ENCODE measurements around the gene DZIP1. TPM values are rescaled to one million over a fixed set of nuclear protein-coding genes. Genes with fewer than 3 reads are reported as not detected.

The DZIP1 gene
- total RNA-seq, 1 donor from 2014 or later = 0.22 TPM

GRCh38 chr13:95647321-95647720 is 2.8 kb upstream of the DZIP1 start:
- intact Hi-C loops (cut with micrococcal nuclease) = no loop called here

DNA sequence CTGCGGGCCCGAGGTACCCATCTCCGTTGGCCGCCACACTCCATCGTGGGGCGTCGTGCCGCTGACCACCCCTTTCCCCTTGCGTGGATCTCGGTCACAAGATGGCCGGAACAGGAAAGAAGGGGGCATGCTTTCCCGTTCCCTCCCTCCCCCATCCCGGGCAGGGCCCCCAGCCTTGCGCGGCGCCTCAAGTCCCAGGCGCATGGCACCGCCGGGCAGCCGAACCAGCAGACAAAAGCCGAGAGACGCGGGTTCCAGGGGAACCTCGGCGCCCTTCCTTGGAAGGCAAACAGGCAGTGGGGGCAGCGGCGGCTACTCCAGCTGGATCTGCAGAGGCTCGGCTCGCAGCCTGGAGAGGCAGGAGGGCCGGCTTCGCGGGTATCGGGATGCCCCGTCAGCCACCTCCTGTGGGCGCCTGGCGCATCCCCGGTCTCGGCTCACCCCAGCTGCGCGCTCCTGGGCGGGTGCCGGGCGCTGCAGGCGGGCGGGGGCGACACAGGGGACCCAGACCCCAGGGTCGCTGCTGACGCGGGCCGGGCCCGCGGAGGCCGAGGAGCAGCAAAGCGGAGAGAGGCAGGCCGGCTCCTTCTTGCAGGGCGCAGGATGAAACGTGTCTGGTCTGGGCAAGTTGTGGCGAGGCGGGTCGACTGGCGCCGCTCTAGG is 439 bp downstream of the DZIP1 start:
- intact Hi-C loops (cut with micrococcal nuclease) = loop anchor here (2.0 to 5.0 kb wide), 2 partner anchors 33 to 188 kb away; partner anchors contain the start of gene DNAJC3

- intact Hi-C loops (cut with micrococcal nuclease) = loop anchor here (5.0 kb wide), 1 partner anchor 189 kb away; no protein-coding TSS in a partner anchor
Measured at GRCh38 chr13:95643571-95643935, 953 bp downstream of the DZIP1 start.

DNA sequence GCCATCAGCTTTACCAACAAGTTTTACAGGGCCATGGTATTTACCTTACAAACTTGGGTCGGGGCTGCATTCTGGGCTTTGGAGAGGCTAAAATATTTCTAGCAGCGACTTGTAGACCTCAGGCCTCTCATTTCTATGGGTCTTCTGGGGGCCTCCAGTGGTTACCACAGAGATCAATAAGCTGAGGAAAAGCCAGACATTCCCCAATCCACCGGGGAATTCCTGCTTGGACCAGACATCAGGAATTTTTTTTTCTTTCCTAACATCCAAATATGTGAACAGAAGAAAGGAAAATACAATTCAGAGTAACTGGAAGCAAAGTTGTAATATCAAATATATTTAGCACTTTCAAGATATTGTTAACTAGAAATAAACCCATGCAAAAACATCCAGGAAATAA is 1.5 kb downstream of the DZIP1 start:
- intact Hi-C loops (cut with micrococcal nuclease) = loop anchor here (5.0 kb wide), 1 partner anchor 189 kb away; no protein-coding TSS in a partner anchor

DNA sequence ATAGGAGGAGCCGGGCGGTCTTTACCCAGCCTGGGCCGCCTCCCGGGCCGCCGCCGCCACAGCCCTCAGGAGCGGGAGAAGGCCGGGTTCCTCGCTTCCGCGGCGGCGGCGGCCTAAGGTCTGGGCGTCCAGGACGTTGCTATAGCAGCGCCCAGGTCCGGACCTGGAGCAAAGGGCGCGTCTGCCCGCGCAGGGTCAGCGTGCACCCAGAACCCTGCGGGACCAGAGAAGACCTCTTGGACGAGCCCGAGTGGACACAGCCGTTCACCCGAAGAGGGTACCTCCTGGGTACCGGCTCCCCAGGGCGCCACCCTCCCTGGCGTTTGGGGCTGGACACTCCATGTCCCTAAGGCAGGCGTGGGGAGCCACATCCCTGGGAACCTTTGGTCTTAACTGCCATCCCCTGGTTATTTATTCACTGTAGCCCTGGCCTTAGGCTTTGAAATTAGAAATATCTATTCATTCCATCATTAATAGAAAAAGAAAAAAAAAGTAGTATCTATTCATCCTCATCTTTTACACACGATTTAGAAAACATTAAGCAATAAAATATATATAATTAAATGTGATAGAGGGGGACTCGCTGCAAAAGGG is 2.4 kb downstream of the DZIP1 start:
- intact Hi-C loops (cut with micrococcal nuclease) = loop anchor here (5.0 kb wide), 1 partner anchor 190 kb away; no protein-coding TSS in a partner anchor

DNA sequence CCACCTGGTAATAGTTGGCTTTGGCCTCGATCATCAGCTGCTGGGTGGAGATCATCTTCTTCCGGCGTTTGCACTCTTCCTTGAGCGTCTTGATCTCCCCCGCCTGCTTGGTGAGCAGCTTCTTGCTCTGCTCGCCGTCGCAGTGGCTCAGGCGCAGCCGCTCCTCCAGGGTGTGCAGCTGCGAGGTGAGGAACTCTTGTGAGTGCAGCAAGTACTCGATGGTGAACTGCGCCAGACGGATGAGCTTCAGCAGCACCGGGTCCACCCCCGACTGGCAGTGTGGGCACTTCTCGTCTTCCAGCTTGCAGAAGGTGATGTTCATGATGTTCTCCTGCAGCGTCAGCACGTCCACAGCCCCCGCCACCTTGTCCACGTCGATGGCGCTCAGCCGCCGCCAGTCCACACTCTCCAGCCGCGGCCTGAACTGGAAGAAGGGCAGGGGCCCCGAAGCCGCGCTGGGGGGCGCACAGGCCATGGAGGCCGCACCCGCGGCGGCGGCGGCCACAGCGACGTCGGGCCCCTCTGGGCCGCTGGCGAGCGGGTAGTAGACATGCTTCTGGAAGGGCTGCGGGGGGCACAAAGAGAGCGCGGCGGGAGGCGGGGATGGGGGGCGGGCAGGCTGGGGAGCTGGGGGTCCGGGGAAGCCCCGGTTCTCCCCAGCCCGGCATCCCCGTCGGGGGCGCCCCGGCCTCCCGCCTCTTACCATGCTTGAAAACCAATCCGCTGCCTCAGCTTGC is 3.0 kb downstream of the DZIP1 start:
- intact Hi-C loops (cut with micrococcal nuclease) = loop anchor here (5.0 kb wide), 1 partner anchor 191 kb away; no protein-coding TSS in a partner anchor

GRCh38 chr13:95636853-95637252 is 7.7 kb downstream of the DZIP1 start:
- intact Hi-C loops (cut with micrococcal nuclease) = no loop called here

- intact Hi-C loops (cut with micrococcal nuclease) = no loop called here
Measured at GRCh38 chr13:95630593-95630992, 13.9 kb downstream of the DZIP1 start.

- intact Hi-C loops (cut with micrococcal nuclease) = loop anchor here (10.0 kb wide), 1 partner anchor 1326 kb away; no protein-coding TSS in a partner anchor
Measured at GRCh38 chr13:95629071-95629470, 15.4 kb downstream of the DZIP1 start.

GRCh38 chr13:95628488-95628887 is 16.0 kb downstream of the DZIP1 start:
- intact Hi-C loops (cut with micrococcal nuclease) = loop anchor here (10.0 kb wide), 1 partner anchor 1326 kb away; no protein-coding TSS in a partner anchor

GRCh38 chr13:95627590-95627989 is 16.9 kb downstream of the DZIP1 start:
- intact Hi-C loops (cut with micrococcal nuclease) = loop anchor here (10.0 kb wide), 1 partner anchor 1327 kb away; no protein-coding TSS in a partner anchor

DNA sequence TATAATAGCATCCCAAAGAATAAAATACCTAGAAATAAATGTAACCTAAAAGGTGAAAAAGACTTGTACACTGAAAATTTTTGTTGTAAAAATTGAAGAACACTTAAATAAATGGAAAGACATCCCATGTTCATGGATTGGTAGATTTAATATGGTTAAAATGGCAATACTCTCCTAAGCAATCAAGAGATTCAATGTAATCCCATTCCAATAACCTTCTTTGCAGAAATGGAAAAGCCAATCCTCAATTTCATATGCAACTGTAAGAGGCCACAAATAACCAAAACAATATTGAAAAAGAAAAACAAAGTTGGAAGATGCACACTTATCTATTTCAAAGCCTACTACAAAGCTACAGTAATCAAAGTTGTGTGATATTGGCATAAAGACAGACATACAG is 17.7 kb downstream of the DZIP1 start:
- intact Hi-C loops (cut with micrococcal nuclease) = loop anchor here (10.0 kb wide), 1 partner anchor 1328 kb away; no protein-coding TSS in a partner anchor

- intact Hi-C loops (cut with micrococcal nuclease) = loop anchor here (1.0 to 10.0 kb wide), 5 partner anchors 37 to 1331 kb away; no protein-coding TSS in a partner anchor
Measured at GRCh38 chr13:95624020-95624419, 20.5 kb downstream of the DZIP1 start.

GRCh38 chr13:95623141-95623540 is 21.4 kb downstream of the DZIP1 start:
- intact Hi-C loops (cut with micrococcal nuclease) = loop anchor here (10.0 kb wide), 1 partner anchor 1332 kb away; no protein-coding TSS in a partner anchor

- intact Hi-C loops (cut with micrococcal nuclease) = loop anchor here (10.0 kb wide), 1 partner anchor 1334 kb away; no protein-coding TSS in a partner anchor
Measured at GRCh38 chr13:95620825-95621498, 23.5 kb downstream of the DZIP1 start.

GRCh38 chr13:95620030-95620824 is 24.3 kb downstream of the DZIP1 start:
- intact Hi-C loops (cut with micrococcal nuclease) = loop anchor here (10.0 kb wide), 1 partner anchor 1335 kb away; no protein-coding TSS in a partner anchor

- intact Hi-C loops (cut with micrococcal nuclease) = no loop called here
Measured at GRCh38 chr13:95615539-95615938, 29.0 kb downstream of the DZIP1 start.

- intact Hi-C loops (cut with micrococcal nuclease) = no loop called here
Measured at GRCh38 chr13:95614641-95615245, 29.8 kb downstream of the DZIP1 start.

DNA sequence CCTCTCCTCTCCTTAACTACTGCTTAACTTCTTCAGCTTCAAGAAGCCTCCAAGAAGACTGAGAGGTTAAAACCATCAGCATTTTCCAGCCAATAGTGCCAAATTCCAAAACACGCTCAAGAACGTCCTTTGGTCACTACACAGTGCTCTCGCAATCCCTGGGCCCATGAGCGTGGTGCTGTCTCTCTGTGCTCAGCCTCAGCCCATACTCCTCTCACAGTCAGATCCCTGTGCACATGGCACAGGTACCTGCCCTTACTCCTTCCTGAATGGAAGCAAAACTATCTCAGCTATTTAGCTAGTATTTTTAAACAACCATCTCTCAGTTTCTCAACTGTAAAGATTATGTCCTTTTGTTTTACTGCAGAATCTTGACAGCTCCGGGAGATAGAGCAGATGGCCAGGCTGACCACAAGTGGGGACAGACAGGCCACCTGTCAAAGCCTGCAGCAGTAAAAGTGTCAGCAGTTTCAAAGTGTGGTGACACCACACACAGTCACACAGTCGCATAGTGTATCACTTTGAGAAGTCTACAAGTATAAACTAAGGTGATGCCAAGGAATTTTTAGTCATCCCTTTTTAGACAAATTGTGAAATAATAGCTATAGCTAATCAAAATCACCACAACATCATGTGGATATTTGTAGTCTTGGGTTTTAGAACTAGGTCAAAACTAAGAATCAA is 35.7 kb downstream of the DZIP1 start:
- intact Hi-C loops (cut with micrococcal nuclease) = no loop called here
